GM18505 (cell line): ENCODE data around the gene CRLF2.
"Not testable (repeated sequence)": the region's sequence is repeated elsewhere in the genome, so short reads cannot be mapped to it uniquely, and the experiment has no call there.

ENCODE experiments used
- ATAC-seq: cut with Tn5 transposase; IDR thresholded peaks from one replicate; pipeline ENCODE4 v1.9.1; 2021; ENCODE audit not compliant: unreplicated experiment
- POLR2A ChIP-seq: IDR thresholded peaks from 4 replicates; pipeline ENCODE4 v1.6.1; 2011; ENCODE audit warnings: borderline replicate concordance; ENCODE audit not compliant: insufficient read depth, insufficient read length; ENCODE audit errors: extremely low read depth

Gene CRLF2

GRCh38 chrX:1226249-1226648, 13.8 kb upstream of the CRLF2 start:
- no peak for TF ChIP-seq POLR2A
- no peak for ATAC-seq

DNA sequence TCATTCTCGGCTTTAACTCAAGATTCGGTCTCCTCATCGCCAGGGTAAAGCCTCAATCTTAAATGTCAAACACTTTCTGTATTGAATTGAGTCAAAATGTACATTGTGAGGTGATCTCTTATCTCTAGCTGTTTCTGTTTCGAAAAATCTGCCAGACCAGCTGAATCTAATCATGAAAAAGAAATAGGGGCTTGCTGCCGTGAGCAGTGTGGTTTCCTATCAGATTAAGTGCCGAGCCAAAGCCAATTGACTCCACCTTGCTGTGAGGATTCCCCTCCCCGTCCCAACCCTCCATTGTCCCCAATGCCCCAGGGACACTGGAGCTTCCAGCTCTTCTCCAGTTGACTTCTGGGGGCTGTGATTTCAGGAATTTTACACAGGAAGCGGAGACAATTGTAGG, 12.5 kb upstream of the CRLF2 start:
- ATAC-seq: no peak
- no peak for TF ChIP-seq POLR2A

DNA sequence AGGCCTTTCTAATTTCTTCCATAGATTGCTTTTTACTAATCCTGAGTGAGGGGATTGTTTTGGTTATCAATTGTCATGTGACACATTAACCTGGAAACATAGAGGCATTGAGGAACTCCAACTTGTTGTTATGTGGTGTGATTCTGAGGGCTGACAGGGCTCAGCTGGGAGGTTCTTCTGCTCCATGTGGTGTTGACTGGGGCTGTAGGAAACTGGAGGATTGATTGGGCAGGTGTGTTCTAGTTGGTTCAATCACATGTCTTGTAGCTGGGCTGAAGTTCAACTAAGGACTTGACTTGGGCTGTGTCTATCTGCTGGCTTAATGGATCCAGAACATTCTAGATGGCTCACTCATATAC, 10.8 kb upstream of the CRLF2 start:
- no peak for TF ChIP-seq POLR2A
- no peak for ATAC-seq

DNA sequence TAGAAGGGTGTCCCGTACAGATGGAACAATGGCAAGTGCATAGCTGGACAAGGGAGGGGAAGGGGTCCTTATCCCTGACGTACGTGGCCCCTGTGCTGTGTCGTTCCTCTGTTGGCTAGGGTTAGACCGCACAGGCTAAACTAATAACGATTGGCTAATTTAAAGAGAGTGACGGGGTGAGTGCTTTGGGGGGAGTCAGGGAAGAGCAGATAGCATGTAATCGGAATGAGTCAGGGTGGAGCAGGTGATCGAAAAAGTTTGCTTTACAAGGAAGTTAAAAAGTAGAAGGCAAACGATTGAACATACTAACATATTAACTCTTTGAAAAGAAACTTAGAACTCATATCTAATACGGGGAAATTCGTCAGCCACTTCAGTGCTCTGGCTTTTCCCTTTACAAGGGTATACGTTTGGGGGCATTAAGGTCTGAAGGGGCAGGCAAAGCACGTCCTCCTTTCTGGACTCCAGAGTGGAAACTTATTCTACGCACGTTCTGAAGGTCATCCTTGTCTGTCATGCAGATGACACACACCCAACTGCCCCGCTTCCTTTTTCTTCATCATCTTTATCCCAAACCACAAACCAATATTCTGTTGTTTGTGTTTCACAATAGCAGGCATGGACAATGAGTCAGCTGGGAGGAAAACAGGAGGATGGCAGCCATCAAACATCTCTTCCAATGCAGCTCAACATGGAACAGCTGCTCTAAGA, 10.2 kb upstream of the CRLF2 start:
- no peak for ATAC-seq
- no peak for TF ChIP-seq POLR2A

DNA sequence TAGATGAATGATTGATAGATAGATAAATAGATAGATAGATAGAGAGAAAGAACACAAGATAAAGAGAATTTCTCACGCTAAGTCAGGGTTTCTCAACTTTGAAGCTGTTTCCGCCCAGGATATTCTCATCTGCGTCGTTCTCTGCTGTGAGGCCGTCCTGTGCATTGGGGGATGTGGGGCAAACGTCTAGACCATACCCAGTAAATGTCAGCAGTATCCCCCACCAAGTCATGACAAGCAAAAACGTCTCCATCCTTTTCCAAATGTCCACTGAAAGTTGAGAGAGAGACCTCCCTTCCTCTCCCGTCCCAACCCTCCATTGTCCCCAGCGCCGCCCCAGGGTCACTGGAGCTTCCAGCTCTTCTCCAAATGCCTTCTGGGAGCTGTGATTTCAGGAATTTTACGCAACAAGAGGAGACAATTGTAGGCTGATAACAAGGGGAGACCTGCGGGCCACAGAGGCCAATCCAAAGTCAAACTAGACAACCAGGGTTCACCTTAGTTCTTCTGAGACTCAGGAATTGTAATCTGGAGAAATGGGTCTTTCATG, 8.9 kb upstream of the CRLF2 start:
- no peak for ATAC-seq
- TF ChIP-seq POLR2A: no peak

DNA sequence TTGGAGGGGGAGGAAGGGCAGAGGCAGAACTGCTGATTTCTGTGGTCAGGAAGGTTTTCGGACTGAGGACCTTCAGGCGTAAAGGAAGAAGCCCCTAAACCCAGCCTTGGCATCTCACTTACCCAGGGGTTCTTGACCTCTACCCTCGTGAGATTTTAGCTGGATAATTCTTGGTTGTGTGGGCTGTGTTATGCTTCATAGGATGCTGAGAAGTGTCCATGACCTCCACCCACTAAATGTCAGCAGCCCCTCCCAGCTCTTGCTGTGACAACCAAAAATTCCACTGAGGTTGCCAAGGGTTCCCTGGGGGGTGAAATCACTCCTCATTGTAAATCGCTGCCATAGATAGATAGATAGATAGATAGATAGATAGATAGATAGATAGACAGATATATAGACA, 5.8 kb upstream of the CRLF2 start:
- ATAC-seq: no peak
- TF ChIP-seq POLR2A: no peak

- ATAC-seq: peak; percentile 64
- TF ChIP-seq POLR2A: no peak
Measured at GRCh38 chrX:1215123-1215823, 2.8 kb upstream of the CRLF2 start.

GRCh38 chrX:1213971-1214370, 1.5 kb upstream of the CRLF2 start:
- TF ChIP-seq POLR2A: no peak

GRCh38 chrX:1210844-1211243, 1.6 kb downstream of the CRLF2 start:
- TF ChIP-seq POLR2A: no peak
- ATAC-seq: no peak

More at GRCh38 chrX:1213971-1214370, 1.5 kb upstream of the CRLF2 start:
- ATAC-seq: no peak

DNA sequence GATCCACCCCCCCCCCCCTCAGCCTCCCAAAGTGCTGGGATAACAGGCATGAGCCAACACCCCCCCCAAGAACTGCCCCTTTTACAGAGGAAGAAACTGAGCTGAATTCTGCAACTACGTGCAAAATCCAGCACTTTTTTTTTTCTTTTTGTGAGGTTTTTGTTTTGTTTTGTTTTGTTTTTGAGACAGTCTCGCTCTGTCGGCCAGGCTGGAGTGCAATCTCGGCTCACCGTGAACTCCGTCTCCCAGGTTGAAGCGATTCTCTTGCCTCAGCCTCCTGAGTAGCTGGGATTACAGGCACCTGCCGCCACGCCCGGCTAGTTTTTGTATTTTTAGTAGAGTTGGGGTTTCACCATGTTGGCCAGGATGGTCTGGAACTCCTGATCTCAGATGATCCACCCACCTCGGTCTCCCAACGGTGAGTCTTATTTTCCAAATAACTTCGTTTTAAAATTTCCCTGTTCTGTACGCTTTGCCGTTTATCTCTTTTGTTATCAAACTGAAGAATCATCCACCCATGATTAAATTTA, 4.9 kb downstream of the CRLF2 start:
- TF ChIP-seq POLR2A: no peak
- no peak for ATAC-seq

DNA sequence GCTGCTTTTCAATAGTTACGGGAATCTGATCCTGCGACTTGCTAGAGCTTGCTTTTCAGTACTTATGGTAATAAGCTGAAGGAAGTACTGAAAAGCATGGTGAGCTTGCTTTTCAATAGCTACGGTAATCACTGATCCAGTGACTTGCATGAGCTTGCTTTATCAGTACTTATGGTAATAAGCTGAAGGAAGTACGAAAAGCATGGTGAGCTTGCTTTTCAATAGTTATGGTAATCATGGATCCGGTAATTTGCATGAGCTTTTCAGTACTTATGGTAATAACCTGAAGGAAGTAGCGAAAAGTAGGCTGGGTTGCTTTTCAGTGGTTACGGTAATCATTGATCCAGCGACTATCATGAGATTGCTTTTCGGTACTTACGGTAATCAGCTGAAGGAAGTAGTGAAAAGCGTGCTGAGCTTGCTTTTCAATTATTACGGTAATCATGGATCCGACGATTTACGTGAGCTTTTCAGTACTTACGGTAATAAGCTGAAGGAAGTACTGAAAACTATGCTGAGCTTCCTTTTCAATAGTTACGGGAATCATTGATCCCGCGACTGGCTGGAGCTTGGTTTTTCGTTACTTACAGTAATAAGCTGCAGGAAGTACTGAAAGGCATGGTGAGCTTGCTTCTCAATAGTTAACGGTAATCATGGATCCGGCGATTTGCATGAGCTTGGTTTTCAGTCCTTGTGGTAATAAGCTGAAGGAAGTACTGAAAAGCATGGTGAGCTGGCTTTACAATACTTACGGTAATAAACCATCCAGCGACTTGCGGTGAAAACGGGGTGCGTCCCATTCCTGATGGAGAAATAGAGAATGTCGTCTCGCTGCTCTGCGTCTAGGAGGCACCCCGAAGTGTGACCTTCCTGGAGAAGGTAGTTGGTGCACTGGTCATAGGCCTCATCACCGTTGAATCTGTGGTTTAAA, 6.5 kb downstream of the CRLF2 start:
- ATAC-seq: no peak
- TF ChIP-seq POLR2A: no peak

DNA sequence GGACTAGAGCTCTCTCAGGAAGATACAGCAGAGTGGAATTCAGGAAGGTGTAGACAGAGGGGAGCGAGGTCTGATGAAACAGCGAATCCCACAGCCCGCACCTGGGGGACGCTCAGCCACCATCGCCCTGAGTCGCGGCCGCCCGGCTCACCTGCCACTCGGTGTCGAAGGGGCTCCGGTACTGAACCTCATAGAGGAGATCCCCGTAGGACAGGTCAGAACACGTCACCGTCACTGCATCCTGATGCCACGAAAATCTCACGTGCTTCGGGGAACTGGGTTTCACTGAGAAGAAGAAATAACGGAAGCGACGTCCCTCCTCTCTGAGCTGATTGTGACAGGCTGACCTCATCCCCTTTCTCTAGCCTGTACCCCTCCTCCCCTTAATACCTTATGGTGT, 10.2 kb downstream of the CRLF2 start:
- TF ChIP-seq POLR2A: no peak
- ATAC-seq: no peak

- no peak for TF ChIP-seq POLR2A
- ATAC-seq: no peak
Measured at GRCh38 chrX:1196436-1196835, 16.0 kb downstream of the CRLF2 start.

DNA sequence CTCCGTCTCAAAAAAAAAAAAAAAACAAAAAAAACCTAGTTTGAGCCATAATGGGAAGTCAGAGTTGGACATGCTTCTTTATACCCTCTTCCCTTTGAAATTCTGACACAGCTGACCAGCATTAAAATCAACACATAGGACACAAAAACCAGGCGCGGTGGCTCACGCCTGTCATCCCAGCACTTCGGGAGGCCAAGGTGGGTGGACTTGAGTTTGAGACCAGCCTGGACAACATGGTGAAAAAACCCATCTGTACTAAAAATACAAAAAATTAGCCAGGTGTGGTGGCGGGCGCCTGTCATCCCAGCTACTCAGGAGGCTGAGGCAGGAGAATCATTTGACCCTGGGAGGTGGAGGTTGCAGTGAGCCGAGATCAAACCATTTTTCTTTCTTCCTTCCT, 20.3 kb downstream of the CRLF2 start:
- ATAC-seq: not testable (repeated sequence)

- TF ChIP-seq POLR2A: no peak
- ATAC-seq: no peak
Measured at GRCh38 chrX:1190596-1191145, 21.8 kb downstream of the CRLF2 start.
